ENCODE data around the gene SF3A2. TPM values are rescaled to one million over a fixed set of nuclear protein-coding genes. Genes with fewer than 3 reads are reported as not detected.
"Not testable (repeated sequence)": the region's sequence is repeated elsewhere in the genome, so short reads cannot be mapped to it uniquely, and the experiment has no call there.

Gene SF3A2
- polyA plus RNA-seq, 3 donors = 78.4 to 99.8 (median 85.6) TPM

DNA sequence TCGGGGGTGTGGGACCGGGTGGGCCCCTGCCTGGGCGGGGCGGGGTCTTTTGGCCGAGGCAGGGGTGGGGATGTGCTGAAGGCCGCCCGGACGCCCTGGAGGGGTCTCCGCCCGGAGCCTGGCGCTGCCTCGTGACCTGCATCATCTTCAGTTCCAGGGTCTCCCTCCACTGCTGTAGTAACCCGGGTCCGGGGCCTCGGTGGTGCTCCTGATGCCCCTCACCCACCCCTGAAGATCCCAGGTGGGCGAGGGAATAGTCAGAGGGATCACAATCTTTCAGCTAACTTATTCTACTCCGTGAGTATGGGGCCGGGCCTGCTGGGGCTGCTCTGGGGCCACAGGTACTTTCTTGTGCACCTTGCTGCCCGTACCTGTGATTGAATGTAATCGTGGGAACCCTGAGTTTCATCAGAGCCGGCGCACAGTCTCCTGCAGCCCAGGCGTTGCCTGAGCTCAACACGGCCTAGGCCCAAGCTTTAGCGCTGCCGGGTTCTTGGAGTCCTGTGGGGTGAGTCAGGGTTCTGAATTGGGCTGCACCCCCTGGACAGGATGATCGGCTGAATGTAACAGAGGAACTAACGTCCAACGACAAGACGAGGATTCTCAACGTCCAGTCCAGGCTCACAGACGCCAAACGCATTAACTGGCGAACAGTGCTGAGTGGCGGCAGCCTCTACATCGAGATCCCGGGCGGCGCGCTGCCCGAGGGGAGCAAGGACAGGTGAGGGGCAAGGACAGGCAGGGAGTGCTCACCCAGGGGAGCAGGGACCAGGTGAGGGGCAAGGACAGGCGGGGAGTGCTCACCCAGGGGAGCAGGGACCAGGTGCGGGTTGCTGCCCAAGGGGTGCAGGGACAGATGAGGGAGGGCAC lies 34.8 kb downstream of the SF3A2 start:
- no peak for DNase-seq

DNA sequence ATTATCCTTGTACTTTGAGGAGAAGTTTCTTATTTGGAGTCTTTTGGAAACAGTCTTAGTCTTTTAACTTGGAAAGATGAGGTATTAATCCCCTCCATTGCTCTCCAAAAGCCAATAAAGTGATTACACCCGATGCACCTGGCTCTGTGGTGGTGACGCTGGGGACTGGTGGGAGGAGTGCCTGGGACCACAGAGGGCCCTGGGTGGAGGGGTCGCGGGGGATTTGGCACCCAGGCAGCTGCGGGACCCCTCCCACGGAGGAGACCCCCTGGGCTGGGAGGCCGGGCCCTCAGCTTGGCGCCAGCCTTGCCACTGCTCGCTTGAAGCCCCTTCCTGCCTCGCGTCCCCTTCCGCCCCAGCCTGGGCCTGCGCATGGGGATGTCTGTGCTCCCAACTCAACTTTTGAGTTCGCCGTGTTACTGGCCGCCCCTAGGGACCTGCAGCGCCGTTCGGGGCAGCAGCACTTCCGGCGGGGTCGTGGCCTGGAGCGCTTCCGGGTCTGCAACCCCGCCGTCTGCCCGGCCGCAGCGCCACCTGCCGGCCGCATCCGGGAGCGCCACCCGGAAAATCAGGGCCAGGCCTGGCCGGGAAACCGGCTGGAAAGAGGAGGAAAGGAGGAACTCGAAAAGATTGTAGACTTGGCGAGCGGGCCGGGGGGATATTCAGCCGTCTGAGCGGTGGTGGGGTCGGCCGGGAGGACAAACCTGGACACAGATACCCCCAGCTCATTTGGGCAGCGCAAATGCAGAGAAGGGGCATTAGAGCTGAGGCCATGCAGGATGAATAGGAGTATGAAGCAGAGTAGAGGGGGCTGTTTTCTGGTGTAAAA lies 36.9 kb downstream of the SF3A2 start:
- no peak for DNase-seq

DNA sequence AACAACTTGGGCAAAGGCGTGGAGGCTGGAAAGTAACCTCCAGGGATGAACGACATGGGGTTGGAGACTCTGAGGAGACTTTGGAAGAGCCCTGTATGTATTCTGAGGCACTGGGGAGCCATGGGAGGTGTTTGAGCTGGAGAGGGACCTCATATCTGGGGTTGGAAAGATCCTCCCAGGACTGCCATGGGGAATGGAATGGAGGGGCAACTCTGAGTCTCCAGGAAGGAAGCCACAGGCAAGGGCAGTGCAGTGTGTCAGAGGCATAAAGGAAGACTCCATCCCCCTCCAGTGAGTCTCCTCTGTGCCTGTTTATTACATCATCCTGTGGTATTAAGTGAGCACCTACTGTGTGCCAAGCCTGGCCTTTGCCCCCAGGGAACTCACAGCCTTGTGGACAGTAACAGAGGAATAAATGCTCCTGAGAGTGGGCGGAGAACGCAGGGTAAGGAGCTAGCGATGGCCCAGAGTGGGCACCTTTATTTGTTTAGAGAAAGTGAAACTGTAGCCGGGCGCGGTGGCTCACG lies 37.6 kb downstream of the SF3A2 start:
- DNase-seq = no peak

DNA sequence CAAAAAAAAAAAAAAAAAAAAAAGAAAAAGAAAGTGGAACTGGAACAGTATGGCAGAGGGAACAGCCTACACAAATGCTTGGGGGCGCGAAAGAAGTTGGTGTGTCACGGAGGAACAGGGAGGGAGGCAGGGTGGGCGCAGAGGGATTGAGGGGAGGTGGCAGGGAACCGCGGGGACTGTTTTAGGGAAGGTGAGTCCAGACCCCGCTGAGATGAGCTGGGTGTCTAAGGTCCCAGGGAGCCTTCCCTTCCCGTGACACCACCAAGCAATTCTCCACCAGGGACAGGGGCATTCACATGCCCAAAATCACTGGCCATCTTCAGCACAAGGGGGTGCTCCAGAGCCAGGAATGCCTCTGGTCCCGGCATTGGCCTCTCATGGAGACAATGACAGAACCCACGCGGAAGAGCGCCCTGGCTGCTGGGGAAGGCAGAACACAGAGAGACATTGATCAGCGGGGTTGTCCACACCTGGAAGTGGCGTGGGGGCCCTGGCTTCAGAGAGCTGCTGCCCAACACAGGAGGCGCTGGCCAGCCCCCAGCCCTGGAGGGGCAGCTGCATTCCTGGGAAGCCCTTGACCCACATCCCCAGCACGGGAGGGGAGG lies 38.4 kb downstream of the SF3A2 start:
- DNase-seq = no peak

DNA sequence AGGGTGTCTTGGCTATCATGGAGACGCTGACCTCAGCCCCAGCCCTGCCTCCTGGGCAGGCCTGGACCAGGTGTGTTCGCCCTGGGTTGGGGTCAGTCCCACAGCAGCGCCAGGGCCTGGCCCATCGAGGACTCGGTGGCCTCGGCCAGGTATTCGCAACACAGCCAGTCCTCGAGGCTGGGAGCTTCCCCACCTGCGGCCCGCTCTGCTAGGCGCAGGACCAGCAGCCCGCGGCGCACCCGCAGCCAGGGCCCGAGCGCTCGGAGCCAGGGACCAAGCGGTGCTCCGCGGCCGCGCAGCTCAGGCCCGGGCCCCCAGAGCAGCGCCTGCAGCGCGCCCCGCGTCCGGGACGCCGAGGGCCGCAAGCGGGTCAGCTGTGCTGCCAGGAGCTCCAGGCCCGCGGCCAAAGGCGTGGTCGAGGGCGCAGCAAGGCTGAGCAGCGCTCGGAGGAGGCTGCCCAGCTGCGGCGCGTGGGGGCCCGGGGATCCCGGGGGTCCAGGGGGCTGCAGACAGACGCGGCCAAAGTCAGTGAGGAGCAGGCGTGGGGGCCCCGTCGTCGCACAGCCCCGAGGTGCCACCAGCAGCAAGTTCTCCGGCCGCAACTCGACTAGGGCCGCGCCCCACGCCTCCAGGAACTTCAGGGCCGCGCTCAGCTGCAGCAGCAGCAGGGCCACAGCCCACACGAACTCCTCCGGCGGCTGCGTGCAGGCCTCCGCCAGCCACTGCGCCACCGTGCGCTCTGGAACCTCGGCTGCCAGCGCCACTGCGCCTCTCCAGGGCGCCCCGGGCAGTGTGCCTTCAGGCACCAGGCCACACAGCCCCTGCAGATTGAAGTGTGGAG lies 39.2 kb downstream of the SF3A2 start:
- no peak for DNase-seq

DNA sequence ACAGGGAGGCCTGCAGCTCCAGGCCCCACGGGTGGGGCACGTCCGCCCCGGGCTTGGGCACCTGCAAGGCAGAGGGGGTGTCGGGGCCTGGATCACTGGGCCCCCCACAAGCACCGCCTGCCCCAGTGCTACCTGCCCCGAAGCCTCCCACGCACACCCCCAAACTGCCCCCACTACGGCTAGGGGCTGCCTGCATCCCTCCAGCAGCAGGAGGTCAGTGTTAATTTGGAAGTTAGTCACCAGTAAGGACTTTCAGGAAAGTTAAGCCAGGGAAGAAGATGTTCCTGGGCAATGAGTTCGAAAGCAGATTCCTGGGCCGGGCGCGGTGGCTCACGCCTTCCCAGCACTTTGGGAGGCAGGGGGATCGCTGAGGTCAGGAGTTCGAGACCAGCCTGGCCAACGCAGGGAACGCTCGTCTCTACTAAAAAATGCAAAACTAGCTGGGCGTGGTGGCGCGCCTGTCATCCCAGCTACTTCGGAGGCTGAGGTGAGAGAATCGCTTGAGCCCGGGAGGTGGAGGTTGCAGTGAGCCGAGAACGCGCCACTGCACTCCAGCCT lies 39.9 kb downstream of the SF3A2 start:
- DNase-seq = no peak

DNA sequence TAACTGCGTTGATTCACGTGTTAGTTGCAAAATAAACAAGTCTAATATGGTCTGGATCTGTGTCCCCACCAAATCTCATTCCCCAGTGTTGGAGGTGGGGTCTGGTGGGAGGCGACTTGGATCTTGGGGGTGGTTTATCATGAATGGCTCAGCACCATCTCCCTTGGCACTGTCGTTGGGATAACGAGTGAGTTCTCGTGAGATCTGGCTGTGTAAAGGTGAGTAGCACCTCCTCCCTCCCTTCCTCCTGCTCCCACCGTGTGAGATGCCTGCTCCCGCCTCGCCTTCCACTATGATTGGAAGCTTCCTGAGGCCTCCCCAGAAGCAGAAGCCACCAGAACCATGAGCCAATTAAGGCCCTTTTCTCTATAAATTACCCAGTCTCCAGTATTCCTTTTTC lies 40.5 kb downstream of the SF3A2 start:
- no peak for DNase-seq

DNA sequence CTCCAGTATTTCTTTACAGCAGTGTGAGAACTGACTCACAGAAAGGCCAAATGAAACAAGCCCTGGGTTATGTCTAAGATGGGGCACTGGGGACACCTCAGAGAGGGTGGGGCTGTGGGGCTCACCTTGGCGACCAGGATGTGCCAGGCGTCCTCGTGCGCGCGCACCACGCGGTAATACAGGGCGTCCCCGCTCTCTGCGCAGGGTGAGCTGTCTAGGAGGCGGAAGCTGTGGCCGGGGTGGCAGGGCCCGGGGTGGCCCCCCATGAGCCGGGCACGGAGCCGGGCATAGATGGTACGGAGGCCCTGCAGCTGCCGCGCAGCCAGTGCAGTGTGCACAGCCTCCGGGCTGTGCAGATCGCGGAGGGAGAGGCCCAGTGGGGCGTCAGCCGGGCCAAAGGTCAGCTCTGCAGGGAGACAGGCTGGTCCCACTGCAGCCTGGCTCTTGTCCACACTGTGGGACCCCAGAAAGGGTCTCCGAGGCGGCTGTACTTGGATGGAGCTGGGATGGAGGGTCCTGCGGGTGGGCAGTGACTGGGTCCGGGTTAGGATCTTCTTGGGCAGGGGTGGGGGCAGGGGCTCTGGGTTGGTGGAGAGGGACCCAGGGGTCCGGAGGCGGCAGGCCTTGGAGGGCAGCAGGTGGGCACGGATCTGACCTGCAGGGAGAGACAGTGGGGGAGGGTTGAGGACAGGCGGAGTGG lies 42.0 kb downstream of the SF3A2 start:
- no peak for DNase-seq

DNA sequence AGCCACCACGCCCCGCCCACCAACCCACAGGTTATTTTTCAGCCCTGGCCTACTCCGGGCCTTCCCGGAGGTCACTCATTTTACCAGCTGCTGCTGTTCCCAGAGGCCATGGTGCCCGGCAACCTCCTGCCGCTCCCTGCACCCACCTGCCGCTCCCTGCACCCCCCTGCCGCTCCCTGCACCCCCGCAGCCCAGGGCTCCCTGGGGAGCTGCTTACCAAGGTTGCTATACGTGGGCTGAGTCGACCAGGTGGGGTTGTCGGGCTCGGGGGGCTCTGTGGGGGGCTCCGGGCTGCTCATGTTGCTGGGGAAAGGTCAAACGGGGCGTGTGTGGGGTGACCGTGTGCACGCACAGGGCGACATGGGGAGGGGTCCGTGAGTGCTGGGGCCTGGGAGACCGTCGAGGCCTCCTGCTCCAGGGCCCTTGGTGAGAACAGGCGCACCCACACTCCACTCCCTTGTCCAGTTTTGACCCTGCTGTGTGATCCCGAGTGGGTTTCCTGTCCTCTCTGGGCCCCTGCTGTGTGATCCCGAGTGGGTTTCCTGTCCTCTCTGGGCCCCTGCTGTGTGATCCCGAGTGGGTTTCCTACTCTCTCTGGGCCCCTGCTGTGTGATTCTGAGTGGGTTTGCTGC lies 44.1 kb downstream of the SF3A2 start:
- DNase-seq = no peak

DNA sequence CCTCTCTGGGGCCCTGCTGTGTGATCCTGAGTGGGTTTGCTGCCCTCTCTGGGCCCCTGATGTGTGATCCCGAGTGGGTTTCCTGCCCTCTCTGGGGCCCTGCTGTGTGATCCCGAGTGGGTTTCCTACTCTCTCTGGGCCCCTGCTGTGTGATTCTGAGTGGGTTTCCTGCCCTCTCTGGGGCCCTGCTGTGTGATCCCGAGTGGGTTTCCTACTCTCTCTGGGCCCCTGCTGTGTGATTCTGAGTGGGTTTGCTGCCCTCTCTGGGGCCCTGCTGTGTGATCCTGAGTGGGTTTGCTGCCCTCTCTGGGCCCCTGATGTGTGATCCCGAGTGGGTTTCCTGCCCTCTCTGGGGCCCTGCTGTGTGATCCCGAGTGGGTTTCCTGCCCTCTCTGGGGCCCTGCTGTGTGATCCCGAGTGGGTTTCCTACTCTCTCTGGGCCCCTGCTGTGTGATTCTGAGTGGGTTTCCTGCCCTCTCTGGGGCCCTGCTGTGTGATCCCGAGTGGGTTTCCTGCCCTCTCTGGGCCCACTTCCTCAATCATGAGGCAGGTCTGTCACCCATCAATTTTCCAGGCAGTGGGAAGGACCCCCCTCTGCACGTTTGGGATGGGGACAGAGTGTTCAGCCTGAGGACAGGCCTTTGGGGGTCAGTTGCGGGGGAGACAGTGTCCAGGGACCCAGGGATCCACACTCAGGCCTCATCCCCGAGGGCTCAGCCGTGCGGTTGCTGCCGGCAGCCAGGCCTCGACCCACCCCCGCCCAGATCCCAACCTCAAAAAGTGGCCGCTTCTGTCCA lies 44.8 kb downstream of the SF3A2 start:
- not testable (repeated sequence) for DNase-seq

DNA sequence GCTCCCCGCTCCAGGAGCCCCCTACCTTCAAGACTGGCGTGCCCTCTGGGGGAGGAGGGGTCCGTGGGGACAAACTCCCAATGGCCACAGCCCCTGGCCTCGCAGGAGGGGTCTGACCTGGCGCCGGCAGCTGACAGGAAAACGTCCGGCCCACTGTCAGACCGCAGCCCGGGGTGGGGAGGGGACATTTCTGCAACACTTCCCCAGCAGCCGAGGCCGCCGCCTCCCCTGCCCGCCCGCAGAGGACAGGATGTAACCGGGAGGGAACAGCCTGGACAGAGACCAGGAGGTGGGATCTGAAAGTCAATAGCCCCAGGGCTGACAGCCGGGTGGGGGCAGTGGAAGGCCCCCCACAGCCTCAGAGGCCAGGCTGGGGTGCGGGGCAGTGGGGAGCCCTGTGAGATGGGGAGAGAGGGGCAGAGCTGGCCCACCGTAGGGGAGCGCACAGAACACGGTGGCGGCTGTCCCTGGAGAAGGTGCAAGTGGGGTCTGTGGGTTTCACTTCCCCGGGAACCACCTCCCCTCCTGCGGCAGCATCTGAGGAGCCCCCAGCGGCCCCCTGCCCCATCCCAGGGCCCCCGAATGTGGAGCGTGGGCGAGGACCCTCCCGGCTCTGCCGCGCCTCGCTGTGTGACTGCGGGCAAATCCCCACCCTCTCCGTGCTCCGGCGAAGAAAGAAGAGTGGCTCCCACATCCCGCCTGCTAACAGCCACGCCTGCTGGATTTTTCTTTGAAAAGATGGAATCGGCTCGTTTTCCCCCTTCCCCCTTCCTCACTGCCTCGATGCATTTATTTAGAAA lies 45.6 kb downstream of the SF3A2 start, which contains the start of gene PEAK3:
Gene PEAK3 (minus strand): TSS at position 114 of the 800 bp plus-strand sequence. CDS start 1,244 bp downstream, outside the sequence.
- no peak for DNase-seq

DNA sequence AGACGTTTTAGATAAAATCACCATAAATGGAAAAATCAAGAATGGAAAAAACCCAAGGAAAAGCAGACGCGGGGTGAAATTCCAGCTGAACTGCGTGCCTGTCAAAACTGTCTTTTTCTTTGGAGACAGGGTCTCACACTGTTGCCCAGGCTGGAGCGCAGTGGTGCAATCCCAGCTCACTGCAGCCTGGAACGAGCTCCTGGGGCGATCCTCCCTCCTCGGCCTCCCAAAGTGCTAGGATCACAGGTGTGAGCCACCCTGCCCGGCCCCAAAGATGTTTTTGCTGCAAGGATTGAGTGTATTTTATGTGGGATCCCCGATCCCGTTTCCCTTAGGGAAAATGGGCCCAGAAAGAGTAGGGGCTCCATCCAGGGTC lies 46.2 kb downstream of the SF3A2 start:
- DNase-seq = no peak

DNA sequence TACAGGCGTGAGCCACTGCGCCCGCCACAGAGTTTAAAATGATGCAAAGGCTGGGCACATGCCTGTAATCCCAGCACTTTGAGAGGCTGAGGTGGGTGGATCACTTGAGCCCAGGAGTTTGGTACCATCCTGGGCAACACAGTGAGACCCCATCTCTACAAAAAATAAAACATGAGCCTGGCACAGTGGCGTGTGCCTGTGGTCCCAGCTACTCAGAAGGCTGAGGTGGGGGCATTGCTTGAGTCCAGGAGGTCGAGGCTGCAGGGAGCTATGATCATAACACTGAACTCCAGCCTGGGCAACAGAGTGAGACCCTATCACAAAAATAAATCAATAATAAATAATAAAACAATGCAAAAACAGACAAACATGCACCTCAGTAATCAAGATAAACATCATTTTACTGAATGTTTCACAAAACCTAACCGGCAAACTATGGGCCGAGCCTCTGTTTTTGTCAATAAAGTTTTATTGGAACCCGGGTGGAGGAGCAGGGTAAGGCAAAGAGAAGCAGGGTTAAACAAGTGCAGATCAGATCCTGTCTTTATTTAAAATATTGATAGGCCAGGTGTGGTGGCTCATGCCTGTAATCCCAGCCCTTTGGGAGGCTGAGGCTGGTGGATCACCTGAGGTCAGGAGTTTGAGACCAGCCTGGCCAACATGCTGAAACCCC lies 47.3 kb downstream of the SF3A2 start:
- DNase-seq = no peak

DNA sequence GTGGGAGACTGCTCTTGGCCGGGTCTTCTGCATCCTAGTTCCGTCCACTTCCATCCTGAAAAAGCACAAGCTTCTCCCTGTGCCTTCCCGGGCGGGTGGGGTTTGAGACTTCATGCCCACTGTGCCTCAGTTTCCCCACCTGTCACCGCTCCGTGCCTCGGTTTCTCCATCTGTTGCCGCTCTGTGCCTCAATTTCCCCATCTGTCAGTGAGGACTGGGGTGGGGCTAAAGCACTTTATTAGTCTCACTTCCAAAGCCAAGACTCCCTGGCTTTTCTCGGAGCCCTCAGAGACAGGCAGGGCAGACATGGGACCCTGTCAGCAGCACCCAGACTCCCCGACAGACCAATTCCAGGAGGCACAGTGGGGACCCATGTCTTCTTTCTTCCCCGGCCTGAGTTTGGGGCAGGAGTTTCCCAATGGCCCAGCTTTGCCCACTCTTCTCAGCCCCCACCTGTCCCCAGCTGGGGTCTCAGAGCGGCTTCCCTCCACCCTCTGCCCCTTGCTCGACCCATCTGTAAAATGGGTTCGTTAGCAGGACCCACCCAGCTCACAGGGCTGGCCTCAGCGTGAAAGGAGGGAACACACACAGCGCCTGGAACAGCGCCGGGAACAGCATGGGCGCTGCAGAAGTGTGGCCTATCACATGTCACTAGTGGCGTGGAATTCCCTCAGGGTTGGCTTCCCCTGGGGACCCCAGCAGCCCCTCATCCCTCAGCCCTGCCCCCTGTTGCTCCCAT lies 49.9 kb downstream of the SF3A2 start:
- no peak for DNase-seq

DNA sequence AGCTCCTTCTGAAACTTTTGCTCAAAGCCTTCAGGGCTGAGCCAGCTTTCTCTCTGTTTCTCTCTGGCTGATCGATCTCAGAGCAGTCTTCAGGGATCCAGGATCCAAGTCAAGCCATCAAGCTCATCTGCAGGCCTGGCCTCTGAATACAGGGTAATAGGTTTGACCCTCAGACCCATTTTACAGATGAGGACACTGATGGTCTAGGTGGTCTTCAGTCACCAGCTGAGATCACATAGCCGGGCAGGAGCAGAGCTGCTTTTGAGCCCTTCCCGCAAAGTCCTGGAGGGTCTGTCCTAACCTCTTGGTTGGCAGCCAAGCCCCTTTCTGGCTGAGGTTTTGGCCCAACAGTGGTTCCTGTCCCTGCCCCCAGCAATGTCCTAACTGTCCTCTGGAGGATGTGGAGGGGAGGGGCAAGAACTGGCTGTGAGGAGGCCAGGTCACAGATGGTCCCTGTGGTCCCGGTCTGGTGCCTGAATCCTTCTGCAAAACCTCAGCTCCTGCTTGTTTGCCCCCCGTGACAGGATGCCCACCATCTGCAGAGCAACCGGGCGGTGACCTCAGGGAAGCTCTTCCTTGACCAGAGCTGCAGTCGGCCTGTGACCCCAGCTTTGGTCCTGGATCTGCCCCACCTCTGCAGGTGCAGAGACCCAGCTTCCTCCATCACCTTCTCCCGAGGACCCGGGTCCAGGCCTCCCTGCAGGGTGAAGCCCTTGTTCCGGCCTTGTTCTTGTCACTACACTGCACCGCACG lies 51.1 kb downstream of the SF3A2 start:
- DNase-seq = no peak

DNA sequence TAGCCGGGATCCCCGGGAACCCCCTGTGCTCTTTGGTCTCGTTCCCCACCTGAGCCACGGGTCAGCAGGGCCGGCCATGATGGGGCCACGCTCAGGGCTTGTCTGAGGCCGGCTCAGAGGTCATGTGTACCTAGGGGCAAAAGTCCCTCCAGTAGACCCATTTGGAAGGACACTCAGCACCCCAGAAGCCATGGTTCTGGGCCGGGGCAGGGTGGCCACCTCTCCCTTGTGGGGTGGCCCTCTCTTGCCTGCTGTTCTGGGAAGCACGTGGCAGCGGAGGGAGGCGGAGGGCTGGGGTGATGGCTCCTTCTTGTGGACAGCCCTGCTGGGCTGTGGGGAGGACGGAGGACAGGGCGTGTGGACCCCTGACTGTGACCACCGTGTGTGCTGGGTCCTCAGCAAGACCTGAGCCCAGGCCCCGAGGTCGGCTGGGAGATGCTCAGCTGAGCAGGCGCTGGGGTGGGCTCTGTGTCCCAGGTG lies 51.8 kb downstream of the SF3A2 start:
- no peak for DNase-seq
